B cell (primary cell): ENCODE data around the gene FGA. TPM values are rescaled to one million over a fixed set of nuclear protein-coding genes. Genes with fewer than 3 reads are reported as not detected.

Experiments used
- ATAC-seq: fragments of 200-7000 bp; cut with Tn5 transposase; one replicate; pipeline ENCODE4 v1.10.0; 2021; ENCODE audit warnings: low read depth, mild to moderate bottlenecking, moderate number of reproducible peaks, moderate library complexity
- CTCF ChIA-PET: fragments of 350-600 bp; sonication (Branson Sonifier 250); formaldehyde crosslinking; loops from one replicate; lab custom pipeline; 2021; ENCODE audit warnings: antibody characterized with exemption, inconsistent platforms; lab: Charles Lee
- POLR2A ChIA-PET: fragments of 350-600 bp; sonication (Branson Sonifier 250); formaldehyde crosslinking; loops from one replicate; lab custom pipeline; 2021; ENCODE audit warnings: antibody characterized with exemption; lab: Charles Lee
- DNase-seq: peaks from one replicate; pipeline ENCODE4 v3.0.0; 2013
- H2AFZ ChIP-seq: 2 replicates; pipeline ENCODE4 v1.6.1; 2012; ENCODE audit warnings: mild to moderate bottlenecking, low read depth, low read length; ENCODE audit not compliant: insufficient read depth, poor library complexity, severe bottlenecking
- H3K27ac ChIP-seq, 2 donors: 1 replicate in 1 of 2; 2 replicates in 1 of 2; pipeline ENCODE4 v1.5.1; 2012 to 2013; ENCODE audit warnings: low read length in 2 of 2, mild to moderate bottlenecking in 2 of 2, moderate library complexity in 1 of 2
- H3K27me3 ChIP-seq, 4 experiments: fragments of 200-600 bp in 1 of 4; sonication (generic) in 1 of 4; replicated peaks in 1 of 4; 1 replicate in 2 of 4; 2 replicates in 2 of 4; pipeline versions ENCODE4 v1.6.1 to v1.7.0; 2013 to 2016; ENCODE audit warnings: low read length in 3 of 4, mild to moderate bottlenecking in 2 of 4, mixed read lengths in 1 of 4, moderate library complexity in 1 of 4; ENCODE audit not compliant: insufficient read depth in 4 of 4, control insufficient read depth in 3 of 4; ENCODE audit errors: control extremely low read depth in 1 of 4
- H3K36me3 ChIP-seq, 2 experiments: replicated peaks in 1 of 2; 1 replicate in 1 of 2; 2 replicates in 1 of 2; pipeline versions ENCODE4 v1.6.1 to v1.7.1; 2013; ENCODE audit warnings: low read length in 1 of 2; ENCODE audit not compliant: insufficient read depth in 2 of 2, control insufficient read depth in 1 of 2; ENCODE audit errors: control extremely low read depth in 1 of 2, extremely low read depth in 1 of 2
- H3K4me1 ChIP-seq, 2 donors: fragments of 200-600 bp in 1 of 2; sonication (generic) in 1 of 2; 1 replicate in 1 of 2; 2 replicates in 1 of 2; pipeline versions ENCODE4 v1.5.1 to v1.6.1; 2013 to 2017; ENCODE audit warnings: low read length in 2 of 2; ENCODE audit not compliant: control insufficient read depth in 2 of 2, insufficient read depth in 2 of 2
- H3K4me2 ChIP-seq: replicated peaks from 2 replicates; pipeline ENCODE3; 2012; ENCODE audit warnings: mild to moderate bottlenecking, low read depth, low read length; ENCODE audit not compliant: poor library complexity, severe bottlenecking
- H3K4me3 ChIP-seq, 5 experiments: fragments of 200-600 bp in 1 of 5; sonication (generic) in 1 of 5; 1 replicate in 3 of 5; 2 replicates in 2 of 5; pipeline versions ENCODE4 v1.5.1 to v1.7.0; 2011 to 2016; ENCODE audit warnings: low read length in 4 of 5, mild to moderate bottlenecking in 4 of 5, low read depth in 2 of 5, control low read depth in 1 of 5, moderate library complexity in 1 of 5; ENCODE audit not compliant: insufficient read depth in 1 of 5; ENCODE audit errors: control extremely low read depth in 1 of 5, extremely low read depth in 1 of 5
- H3K79me2 ChIP-seq: fragments of 200-600 bp; sonication (generic); one replicate; pipeline ENCODE4 v1.6.0; 2016; ENCODE audit warnings: low read length; ENCODE audit not compliant: control insufficient read depth, insufficient read depth
- H3K9ac ChIP-seq: fragments of 200-600 bp; sonication (generic); 2 replicates; pipeline ENCODE4 v1.6.1; 2017; ENCODE audit warnings: mild to moderate bottlenecking, low read length, moderate library complexity
- H3K9me3 ChIP-seq, 3 donors: one replicate each; pipeline versions ENCODE4 v1.6.1 to v1.7.1; 2013; ENCODE audit warnings: low read length in 2 of 3; ENCODE audit not compliant: control insufficient read depth in 2 of 3, insufficient read depth in 1 of 3; ENCODE audit errors: control extremely low read depth in 1 of 3
- H4K20me1 ChIP-seq: 2 replicates; pipeline ENCODE4 v1.6.0; 2012; ENCODE audit warnings: mild to moderate bottlenecking, low read length; ENCODE audit not compliant: insufficient read depth, control insufficient read depth, poor library complexity, severe bottlenecking
- H3K27ac Mint-ChIP-seq: one replicate; pipeline ENCODE4 v1.8.0; 2021; ENCODE audit warnings: mixed read lengths
- H3K27me3 Mint-ChIP-seq: one replicate; pipeline ENCODE4 v1.8.0; 2021; ENCODE audit warnings: mixed read lengths
- H3K4me1 Mint-ChIP-seq: one replicate; pipeline ENCODE4 v1.8.0; 2021; ENCODE audit warnings: mixed read lengths
- H3K4me3 Mint-ChIP-seq: one replicate; pipeline ENCODE4 v1.8.0; 2021; ENCODE audit warnings: mixed read lengths
- H3K9me3 Mint-ChIP-seq: one replicate; pipeline ENCODE4 v1.8.0; 2022; ENCODE audit warnings: mixed read lengths; ENCODE audit not compliant: insufficient read depth
- CTCF ChIP-seq: fragments of 200-600 bp; IDR thresholded peaks from one replicate; pipeline ENCODE4 v1.8.0; 2022; ENCODE audit warnings: antibody characterized with exemption, mild to moderate bottlenecking
- EZH2 ChIP-seq: IDR thresholded peaks from 2 replicates; pipeline ENCODE4 v1.6.1; 2012; ENCODE audit warnings: borderline replicate concordance, low read depth, mild to moderate bottlenecking, moderate library complexity, low read length; ENCODE audit not compliant: insufficient read depth, poor library complexity, severe bottlenecking
- WGBS: methylation state at CpG from one replicate; pipeline ENCODE4 v1.1.5; 2013; ENCODE audit warnings: missing lambda C conversion rate; ENCODE audit not compliant: insufficient coverage; 5-methylcytosine and 5-hydroxymethylcytosine counted together
- intact Hi-C: fragments of 100-400 bp; cut with micrococcal nuclease; formaldehyde crosslinking; loops from one replicate; pipeline ENCODE4 v1.10.0; 2022
- polyA plus RNA-seq: library from polyadenylated mRNA; depleted of rRNA; stranded (reverse); fragments of >200 nt; gene quantifications from 2 replicates; pipeline ENCODE4 v1.2.3, GENCODE V29; 2012
- total RNA-seq, 2 donors: library from RNA; stranded (reverse); fragments of 120-200 nt in 1 of 2; gene quantifications; 1 replicate in 1 of 2; 2 replicates in 1 of 2; pipeline versions ENCODE4 v1.2.3 to v1.2.4, GENCODE V29; 2013 to 2022

FGA gene
- total and polyA plus RNA-seq, 2 donors (not counting 1 experiment from before 2014, with no cell fraction given), result not detected

GRCh38 chr4:154565704-154566103 lies 24.8 kb downstream of the FGA start:
- DNase-seq (no peak), ATAC-seq (no peak)
- Histone ChIP-seq H3K4me2 (no peak overlapping the region), H3K4me3 (no peak overlapping the region), H3K9ac (no peak overlapping the region), H2AFZ (no peak overlapping the region), H3K27me3 (peaks cover 0 to 2% (median 0%) of the 10 kb centered on the region in 4 experiments), H3K27ac (no peak overlapping the region), H3K9me3 (no peaks in the 10 kb centered on the region), H4K20me1 (no peaks in the 10 kb centered on the region), H3K36me3 (no peaks in the 10 kb centered on the region), H3K79me2 (no peaks in the 10 kb centered on the region), H3K4me1 (no peaks in the 10 kb centered on the region)
- Mint-ChIP-seq H3K4me1 (no peaks in the 10 kb centered on the region), H3K27ac (no peak overlapping the region), H3K27me3 (peaks cover 14% of the 10 kb centered on the region), H3K4me3 (no peak overlapping the region), H3K9me3 (no peaks in the 10 kb centered on the region)
- CTCF ChIA-PET, result interaction anchor here (1.4 kb wide), 1 partner anchor 53 kb away, joined by 4 read pairs; no protein-coding TSS in a partner anchor
- intact Hi-C loops, result no loop called here
- POLR2A ChIA-PET, result no interaction called here
- WGBS, result 89% methylated on average over 3 of the region's 6 CpGs
- TF ChIP-seq EZH2 (no peak), CTCF (no peak)

GRCh38 chr4:154564311-154564710 lies 26.2 kb downstream of the FGA start:
- H3K27me3 ChIP-seq, result peaks cover 0 to 2% (median 0%) of the 10 kb centered on the region in 4 experiments
- H2AFZ ChIP-seq, result no peak overlapping the region
- Mint-ChIP-seq H3K27me3 (peaks cover 9% of the 10 kb centered on the region), H3K27ac (no peak overlapping the region), H3K4me3 (no peak overlapping the region), H3K9me3 (no peaks in the 10 kb centered on the region), H3K4me1 (no peaks in the 10 kb centered on the region)
- H3K9ac ChIP-seq, result no peak overlapping the region
- H3K36me3 ChIP-seq, result no peaks in the 10 kb centered on the region
- H3K27ac ChIP-seq, result no peak overlapping the region
- ATAC-seq (no peak), DNase-seq (no peak)
- CTCF ChIA-PET, result interaction anchor here (1.4 kb wide), 1 partner anchor 54 kb away, joined by 4 read pairs; no protein-coding TSS in a partner anchor
- no peaks in the 10 kb centered on the region for H3K79me2 ChIP-seq
- H3K4me2 ChIP-seq, result no peak overlapping the region
- TF ChIP-seq CTCF (no peak), EZH2 (no peak)
- intact Hi-C loops, result no loop called here
- H3K9me3 ChIP-seq, result no peaks in the 10 kb centered on the region
- POLR2A ChIA-PET, result no interaction called here
- no peaks in the 10 kb centered on the region for H4K20me1 ChIP-seq
- no peak overlapping the region for H3K4me3 ChIP-seq
- no peaks in the 10 kb centered on the region for H3K4me1 ChIP-seq
- no CpG with 5 or more reads among the region's 1 CpG for WGBS
